HL-60 (cell line): Measurements from ENCODE around the gene DHRS7B.

Experiments used
- CTCF ChIP-seq: IDR thresholded peaks from one replicate; pipeline ENCODE4 v1.5.1; 2011; ENCODE audit warnings: low read length, control low read depth, inconsistent platforms; ENCODE audit not compliant: insufficient read depth
- POLR2AphosphoS5 ChIP-seq: IDR thresholded peaks from 2 replicates; pipeline ENCODE4 v1.6.1; 2012; ENCODE audit warnings: low read depth
- SPI1 ChIP-seq: IDR thresholded peaks from 2 replicates; pipeline ENCODE4 v1.6.1; 2012; ENCODE audit warnings: low read depth, mild to moderate bottlenecking, borderline replicate concordance
- TF ChIP-seq, protein P1 (sequence below): IDR thresholded peaks from 2 replicates; pipeline ENCODE4 v1.6.1; 2012; ENCODE audit warnings: low read depth; ENCODE audit not compliant: insufficient replicate concordance

DNA sequence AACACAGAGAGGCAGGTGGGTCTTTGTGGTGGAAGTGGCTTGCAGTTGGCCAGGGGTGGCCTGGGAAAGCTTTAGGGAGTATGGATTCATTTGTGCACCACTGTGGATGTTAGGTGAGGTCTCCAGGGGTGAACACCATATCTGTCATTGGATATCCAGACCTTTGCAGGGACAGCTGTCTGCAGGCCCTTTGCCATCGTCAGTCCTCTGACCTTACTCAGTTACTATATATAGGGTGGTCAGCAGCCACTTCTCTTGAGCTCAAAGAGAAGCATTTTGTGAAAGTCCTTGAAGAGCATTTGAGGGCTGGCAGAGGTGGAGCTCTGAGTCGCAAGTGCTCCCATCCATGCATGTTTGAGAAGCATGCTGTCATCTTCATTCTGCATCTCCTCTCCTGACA, 46.8 kb downstream of the DHRS7B start:
- TF ChIP-seq CTCF (no peak), POLR2AphosphoS5 (no peak), SPI1 (no peak)
- TF ChIP-seq, protein P1, sequence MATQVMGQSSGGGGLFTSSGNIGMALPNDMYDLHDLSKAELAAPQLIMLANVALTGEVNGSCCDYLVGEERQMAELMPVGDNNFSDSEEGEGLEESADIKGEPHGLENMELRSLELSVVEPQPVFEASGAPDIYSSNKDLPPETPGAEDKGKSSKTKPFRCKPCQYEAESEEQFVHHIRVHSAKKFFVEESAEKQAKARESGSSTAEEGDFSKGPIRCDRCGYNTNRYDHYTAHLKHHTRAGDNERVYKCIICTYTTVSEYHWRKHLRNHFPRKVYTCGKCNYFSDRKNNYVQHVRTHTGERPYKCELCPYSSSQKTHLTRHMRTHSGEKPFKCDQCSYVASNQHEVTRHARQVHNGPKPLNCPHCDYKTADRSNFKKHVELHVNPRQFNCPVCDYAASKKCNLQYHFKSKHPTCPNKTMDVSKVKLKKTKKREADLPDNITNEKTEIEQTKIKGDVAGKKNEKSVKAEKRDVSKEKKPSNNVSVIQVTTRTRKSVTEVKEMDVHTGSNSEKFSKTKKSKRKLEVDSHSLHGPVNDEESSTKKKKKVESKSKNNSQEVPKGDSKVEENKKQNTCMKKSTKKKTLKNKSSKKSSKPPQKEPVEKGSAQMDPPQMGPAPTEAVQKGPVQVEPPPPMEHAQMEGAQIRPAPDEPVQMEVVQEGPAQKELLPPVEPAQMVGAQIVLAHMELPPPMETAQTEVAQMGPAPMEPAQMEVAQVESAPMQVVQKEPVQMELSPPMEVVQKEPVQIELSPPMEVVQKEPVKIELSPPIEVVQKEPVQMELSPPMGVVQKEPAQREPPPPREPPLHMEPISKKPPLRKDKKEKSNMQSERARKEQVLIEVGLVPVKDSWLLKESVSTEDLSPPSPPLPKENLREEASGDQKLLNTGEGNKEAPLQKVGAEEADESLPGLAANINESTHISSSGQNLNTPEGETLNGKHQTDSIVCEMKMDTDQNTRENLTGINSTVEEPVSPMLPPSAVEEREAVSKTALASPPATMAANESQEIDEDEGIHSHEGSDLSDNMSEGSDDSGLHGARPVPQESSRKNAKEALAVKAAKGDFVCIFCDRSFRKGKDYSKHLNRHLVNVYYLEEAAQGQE = no peak
